Measurements from ENCODE around the gene NEIL1. TPM values are rescaled to one million over a fixed set of nuclear protein-coding genes. Genes with fewer than 3 reads are reported as not detected.

NEIL1 gene
- total and polyA plus RNA-seq, 2 experiments from 2014 or later: 42.2 to 71.2 TPM

DNA sequence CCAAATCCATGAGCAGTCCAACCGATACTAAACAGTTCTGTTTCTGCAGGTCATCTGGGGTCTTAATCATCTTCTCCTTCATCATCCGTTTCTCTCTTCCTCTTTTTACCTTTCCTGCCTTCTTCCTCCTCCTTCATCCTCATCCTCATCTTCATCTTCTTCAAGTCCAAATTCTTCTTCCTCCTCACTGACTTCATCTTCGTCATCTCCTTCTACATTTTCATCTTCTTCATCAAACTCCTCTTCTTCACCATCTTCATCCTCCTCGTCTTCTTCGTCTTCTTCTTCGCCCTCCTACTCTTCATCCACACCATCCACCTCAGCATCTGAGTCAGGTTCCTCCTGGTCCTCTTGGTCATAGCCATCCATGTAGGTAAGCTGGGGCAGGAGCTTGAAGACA, 25.1 kb upstream of the NEIL1 start:
- H3K4me3 ChIP-seq: no peak overlapping the region
- no peaks in the 10 kb centered on the region for H3K9me3 ChIP-seq (ENCODE audit: low read depth)
- H3K4me1 ChIP-seq (ENCODE audit: low read depth): no peaks in the 10 kb centered on the region
- DNase-seq (ENCODE audit: low read depth in 1 of 2, low spot score in 1 of 2): no peak
- TF ChIP-seq, protein P1, sequence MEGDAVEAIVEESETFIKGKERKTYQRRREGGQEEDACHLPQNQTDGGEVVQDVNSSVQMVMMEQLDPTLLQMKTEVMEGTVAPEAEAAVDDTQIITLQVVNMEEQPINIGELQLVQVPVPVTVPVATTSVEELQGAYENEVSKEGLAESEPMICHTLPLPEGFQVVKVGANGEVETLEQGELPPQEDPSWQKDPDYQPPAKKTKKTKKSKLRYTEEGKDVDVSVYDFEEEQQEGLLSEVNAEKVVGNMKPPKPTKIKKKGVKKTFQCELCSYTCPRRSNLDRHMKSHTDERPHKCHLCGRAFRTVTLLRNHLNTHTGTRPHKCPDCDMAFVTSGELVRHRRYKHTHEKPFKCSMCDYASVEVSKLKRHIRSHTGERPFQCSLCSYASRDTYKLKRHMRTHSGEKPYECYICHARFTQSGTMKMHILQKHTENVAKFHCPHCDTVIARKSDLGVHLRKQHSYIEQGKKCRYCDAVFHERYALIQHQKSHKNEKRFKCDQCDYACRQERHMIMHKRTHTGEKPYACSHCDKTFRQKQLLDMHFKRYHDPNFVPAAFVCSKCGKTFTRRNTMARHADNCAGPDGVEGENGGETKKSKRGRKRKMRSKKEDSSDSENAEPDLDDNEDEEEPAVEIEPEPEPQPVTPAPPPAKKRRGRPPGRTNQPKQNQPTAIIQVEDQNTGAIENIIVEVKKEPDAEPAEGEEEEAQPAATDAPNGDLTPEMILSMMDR (IDR thresholded peaks at IDR 0.05; ENCODE audit: low read depth, low read length): no peak
- H3K27me3 ChIP-seq: no peaks in the 10 kb centered on the region
- H3K36me3 ChIP-seq: no peaks in the 10 kb centered on the region
- no peak overlapping the region for H3K27ac ChIP-seq

DNA sequence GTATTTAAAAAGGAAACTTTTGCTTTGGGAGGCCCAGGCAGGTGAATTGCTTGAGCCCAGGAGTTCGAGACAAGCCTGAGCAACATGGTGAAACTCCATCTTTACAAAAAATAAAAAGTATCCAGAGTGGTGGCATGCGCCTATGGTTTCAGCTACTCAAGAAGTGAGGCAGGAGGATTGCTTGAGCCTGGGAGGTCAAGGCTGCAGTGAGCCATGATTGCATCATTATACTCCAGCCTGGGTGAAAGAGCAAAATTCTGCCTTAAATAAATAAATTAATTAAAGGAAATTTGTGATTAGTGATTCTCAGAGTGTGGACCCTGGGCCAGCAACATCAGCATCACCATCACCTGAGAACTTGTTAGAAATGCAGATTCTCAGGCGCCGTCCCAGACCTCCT, 20.9 kb upstream of the NEIL1 start:
- no peak overlapping the region for H3K4me3 ChIP-seq
- no peaks in the 10 kb centered on the region for H3K4me1 ChIP-seq (ENCODE audit: low read depth)
- no peaks in the 10 kb centered on the region for H3K27me3 ChIP-seq
- no peaks in the 10 kb centered on the region for H3K9me3 ChIP-seq (ENCODE audit: low read depth)
- no peak overlapping the region for H3K27ac ChIP-seq
- TF ChIP-seq, protein P1 (IDR thresholded peaks at IDR 0.05; ENCODE audit: low read depth, low read length): no peak
- DNase-seq (ENCODE audit: low read depth in 1 of 2, low spot score in 1 of 2): no peak
- H3K36me3 ChIP-seq: no peaks in the 10 kb centered on the region

DNA sequence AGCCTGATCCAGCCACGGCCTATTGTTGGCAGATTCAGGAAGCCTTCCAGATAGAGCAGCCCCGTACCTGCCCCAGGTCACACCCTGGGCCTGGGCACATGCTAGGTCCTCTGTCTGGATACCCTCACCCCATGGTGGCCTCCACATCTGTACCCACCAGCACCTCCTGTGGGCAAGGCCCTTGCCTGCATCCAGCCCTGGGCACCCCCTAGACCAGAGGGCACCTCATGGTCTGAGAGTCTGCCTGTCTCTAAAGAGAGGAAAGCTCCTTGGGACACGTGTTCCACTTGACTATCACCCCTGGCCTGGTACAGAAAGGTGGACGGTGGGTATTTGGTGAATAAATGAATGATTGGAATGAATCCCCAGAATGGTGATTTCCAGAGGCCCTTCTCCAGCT, 19.8 kb upstream of the NEIL1 start:
- TF ChIP-seq, protein P1 (IDR thresholded peaks at IDR 0.05; ENCODE audit: low read depth, low read length): no peak
- Histone ChIP-seq H3K4me1 (ENCODE audit: low read depth) (no peaks in the 10 kb centered on the region), H3K4me3 (no peak overlapping the region), H3K27me3 (no peaks in the 10 kb centered on the region), H3K36me3 (no peaks in the 10 kb centered on the region), H3K9me3 (ENCODE audit: low read depth) (no peaks in the 10 kb centered on the region), H3K27ac (no peak overlapping the region)
- DNase-seq (ENCODE audit: low read depth in 1 of 2, low spot score in 1 of 2): no peak

DNA sequence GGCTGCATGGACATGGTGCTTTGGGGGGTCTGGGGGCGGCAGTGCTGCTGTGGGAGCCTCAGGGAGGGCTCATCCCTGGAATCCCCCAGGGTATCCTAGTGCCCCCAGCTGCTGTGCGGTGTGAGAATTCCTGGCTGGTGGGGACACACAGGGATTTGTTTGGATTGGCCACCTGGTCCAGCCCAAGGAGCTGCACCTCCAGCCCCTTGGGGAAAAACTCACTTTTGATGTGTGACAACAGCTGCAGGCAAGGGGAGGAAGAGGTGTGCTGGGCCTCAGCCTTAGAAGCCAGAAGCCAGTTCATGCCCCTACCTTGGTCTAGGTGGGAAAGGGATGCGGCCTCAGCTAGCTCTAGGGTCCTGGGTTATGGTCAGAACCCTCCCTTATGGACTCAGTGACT, 19.3 kb upstream of the NEIL1 start:
- Histone ChIP-seq H3K27ac (no peak overlapping the region), H3K4me1 (ENCODE audit: low read depth) (no peaks in the 10 kb centered on the region), H3K9me3 (ENCODE audit: low read depth) (no peaks in the 10 kb centered on the region), H3K36me3 (no peaks in the 10 kb centered on the region), H3K27me3 (no peaks in the 10 kb centered on the region), H3K4me3 (no peak overlapping the region)
- no peak for DNase-seq (ENCODE audit: low read depth in 1 of 2, low spot score in 1 of 2)
- TF ChIP-seq, protein P1 (IDR thresholded peaks at IDR 0.05; ENCODE audit: low read depth, low read length): no peak

DNA sequence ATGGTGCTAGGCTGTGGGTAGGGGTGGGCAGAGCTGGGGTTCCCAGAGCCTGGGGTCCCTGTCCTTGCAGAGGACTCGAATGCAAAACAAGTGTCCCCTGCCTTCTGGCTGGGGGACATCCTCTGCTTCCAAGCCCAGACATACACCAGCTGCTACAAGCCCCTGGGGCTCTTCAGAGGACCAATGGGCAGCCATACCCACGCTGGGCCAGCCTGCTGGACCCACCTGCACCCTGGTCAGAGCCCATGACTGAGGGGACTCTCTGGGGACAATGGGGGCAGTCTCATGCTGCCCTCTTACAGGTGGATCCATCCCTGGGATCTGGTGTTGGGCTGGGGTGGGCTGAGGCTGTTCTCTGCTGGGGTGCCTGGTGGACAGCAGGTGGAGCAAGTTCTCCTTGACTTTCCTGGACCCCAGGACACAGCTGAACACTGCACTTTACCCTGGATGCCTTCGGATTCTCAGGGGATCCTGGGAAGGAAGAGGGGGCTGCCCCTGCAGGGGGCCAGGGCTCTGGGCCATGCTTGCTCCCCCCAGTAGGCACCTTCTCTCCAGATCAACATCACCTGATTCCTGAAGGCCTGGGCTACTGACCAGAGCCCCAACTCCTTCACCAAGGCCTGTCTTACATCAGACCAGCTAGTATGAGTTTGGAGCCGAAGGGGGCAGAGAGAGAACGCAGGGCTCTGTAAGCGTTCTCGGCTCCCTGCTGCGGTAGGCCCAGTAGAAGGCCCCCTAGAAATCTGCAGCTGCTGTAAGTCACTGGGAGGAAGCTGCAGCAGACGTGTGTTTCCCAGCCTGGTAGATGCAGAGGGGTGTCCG, 18.1 kb upstream of the NEIL1 start:
- Histone ChIP-seq H3K4me1 (ENCODE audit: low read depth) (no peaks in the 10 kb centered on the region), H3K27me3 (no peaks in the 10 kb centered on the region), H3K9me3 (ENCODE audit: low read depth) (no peaks in the 10 kb centered on the region), H3K36me3 (no peaks in the 10 kb centered on the region), H3K27ac (no peak overlapping the region), H3K4me3 (no peak overlapping the region)
- TF ChIP-seq, protein P1 (IDR thresholded peaks at IDR 0.05; ENCODE audit: low read depth, low read length): no peak
- DNase-seq (ENCODE audit: low read depth in 1 of 2, low spot score in 1 of 2): no peak

Data from cardiac muscle cell (in vitro differentiated cells and primary cell).